C4-2B (cell line): Measurements from ENCODE around the gene STAT5B.

Experiments used
- ZFX ChIP-seq: fragments of 450-650 bp; IDR thresholded peaks from 2 replicates; pipeline ENCODE4 v1.6.1; 2017
- TF ChIP-seq, protein P1 (sequence below): fragments of 450-650 bp; conservative IDR thresholded peaks from 2 replicates; pipeline ENCODE4 v1.5.1; 2017; ENCODE audit warnings: mild to moderate bottlenecking

GRCh38 chr17:42249681-42250446 lies 26.3 kb downstream of the STAT5B start:
- TF ChIP-seq, protein P1, sequence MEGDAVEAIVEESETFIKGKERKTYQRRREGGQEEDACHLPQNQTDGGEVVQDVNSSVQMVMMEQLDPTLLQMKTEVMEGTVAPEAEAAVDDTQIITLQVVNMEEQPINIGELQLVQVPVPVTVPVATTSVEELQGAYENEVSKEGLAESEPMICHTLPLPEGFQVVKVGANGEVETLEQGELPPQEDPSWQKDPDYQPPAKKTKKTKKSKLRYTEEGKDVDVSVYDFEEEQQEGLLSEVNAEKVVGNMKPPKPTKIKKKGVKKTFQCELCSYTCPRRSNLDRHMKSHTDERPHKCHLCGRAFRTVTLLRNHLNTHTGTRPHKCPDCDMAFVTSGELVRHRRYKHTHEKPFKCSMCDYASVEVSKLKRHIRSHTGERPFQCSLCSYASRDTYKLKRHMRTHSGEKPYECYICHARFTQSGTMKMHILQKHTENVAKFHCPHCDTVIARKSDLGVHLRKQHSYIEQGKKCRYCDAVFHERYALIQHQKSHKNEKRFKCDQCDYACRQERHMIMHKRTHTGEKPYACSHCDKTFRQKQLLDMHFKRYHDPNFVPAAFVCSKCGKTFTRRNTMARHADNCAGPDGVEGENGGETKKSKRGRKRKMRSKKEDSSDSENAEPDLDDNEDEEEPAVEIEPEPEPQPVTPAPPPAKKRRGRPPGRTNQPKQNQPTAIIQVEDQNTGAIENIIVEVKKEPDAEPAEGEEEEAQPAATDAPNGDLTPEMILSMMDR: no peak
- TF ChIP-seq ZFX: no peak
